NCI-H2107 (cell line): Measurements from ENCODE around the gene BZW1.
A peak's percentile ranks its signal among the peaks of the same experiment; 100 is the strongest.

ENCODE experiments used
- DNase-seq: peaks from one replicate; lab custom pipeline; 2025; lab: John Stamatoyannopoulos, UW

Gene BZW1

GRCh38 chr2:200839513-200839912 is 27.8 kb downstream of the BZW1 start:
- DNase-seq: no peak

- no peak for DNase-seq
Observed at GRCh38 chr2:200843993-200844948, 32.6 kb downstream of the BZW1 start.

- no peak for DNase-seq
Observed at GRCh38 chr2:200845194-200845593, 33.5 kb downstream of the BZW1 start.

GRCh38 chr2:200845669-200846325 is 34.1 kb downstream of the BZW1 start:
- no peak for DNase-seq

GRCh38 chr2:200847269-200847668 is 35.6 kb downstream of the BZW1 start:
- DNase-seq: no peak

GRCh38 chr2:200847939-200848338 is 36.2 kb downstream of the BZW1 start:
- no peak for DNase-seq

GRCh38 chr2:200850512-200851256 is 39.0 kb downstream of the BZW1 start:
- no peak for DNase-seq

- no peak for DNase-seq
Observed at GRCh38 chr2:200851398-200852248, 39.9 kb downstream of the BZW1 start.

- DNase-seq: no peak
Observed at GRCh38 chr2:200852605-200853004, 40.9 kb downstream of the BZW1 start.

- DNase-seq: no peak
Observed at GRCh38 chr2:200856806-200857205, 45.1 kb downstream of the BZW1 start.

- DNase-seq: no peak
Observed at GRCh38 chr2:200860092-200860795, 48.5 kb downstream of the BZW1 start.

GRCh38 chr2:200861617-200862155 is 50.0 kb downstream of the BZW1 start:
- no peak for DNase-seq

- peak; percentile 11 for DNase-seq
Observed at GRCh38 chr2:200862532-200863000, 50.9 kb downstream of the BZW1 start.

GRCh38 chr2:200863782-200864175 is 52.1 kb downstream of the BZW1 start:
- DNase-seq: no peak

- DNase-seq: peak; percentile 87
Observed at GRCh38 chr2:200864176-200865034, 52.7 kb downstream of the BZW1 start, which contains the start of gene CLK1. Gene CLK1 (minus strand): TSS chr2:200864658. CDS start chr2:200861862, 2,796 bp downstream.

GRCh38 chr2:200869014-200869413 is 57.3 kb downstream of the BZW1 start:
- no peak for DNase-seq

GRCh38 chr2:200871151-200871550 is 59.4 kb downstream of the BZW1 start:
- DNase-seq: no peak

GRCh38 chr2:200873560-200873959 is 61.9 kb downstream of the BZW1 start:
- no peak for DNase-seq
